HepG2 (cell line): ENCODE measurements around the gene TPRN. TPM values are rescaled to one million over a fixed set of nuclear protein-coding genes. Genes with fewer than 3 reads are reported as not detected.

Source experiments
- ARID2 ChIP-seq: sonication (generic); formaldehyde crosslinking; IDR thresholded peaks from 2 replicates; pipeline ENCODE4 v1.8.1; 2022; ENCODE audit warnings: mild to moderate bottlenecking, missing genetic modification reagents, borderline replicate concordance
- BORCS8-MEF2B ChIP-seq: sonication (generic); formaldehyde crosslinking; IDR thresholded peaks from 2 replicates; pipeline ENCODE4 v1.8.0; 2022; ENCODE audit warnings: mild to moderate bottlenecking, missing genetic modification reagents
- BRCA1 ChIP-seq: sonication (generic); formaldehyde crosslinking; IDR thresholded peaks from 2 replicates; pipeline ENCODE4 v1.4.0; 2020; ENCODE audit warnings: missing genetic modification reagents
- CBFB ChIP-seq: sonication (generic); formaldehyde crosslinking; IDR thresholded peaks from 2 replicates; pipeline ENCODE4 v1.4.0; 2020; ENCODE audit warnings: missing genetic modification reagents
- FLYWCH1 ChIP-seq: sonication (generic); formaldehyde crosslinking; IDR thresholded peaks from 2 replicates; pipeline ENCODE4 v1.8.1; 2023; ENCODE audit warnings: mild to moderate bottlenecking, missing genetic modification reagents
- HNRNPL ChIP-seq: fragments of 200-400 bp; formaldehyde crosslinking; IDR thresholded peaks from 2 replicates; pipeline ENCODE4 v1.6.1; 2017; ENCODE audit warnings: mild to moderate bottlenecking, low read depth, low read length
- KDM4B ChIP-seq: sonication (generic); formaldehyde crosslinking; IDR thresholded peaks from 2 replicates; pipeline ENCODE4 v1.4.0; 2020; ENCODE audit warnings: missing genetic modification reagents
- MED1 ChIP-seq: sonication (generic); formaldehyde crosslinking; IDR thresholded peaks from 2 replicates; pipeline ENCODE4 v1.4.0; 2020; ENCODE audit warnings: missing genetic modification reagents
- PPARG ChIP-seq: conservative IDR thresholded peaks from 2 replicates; pipeline ENCODE4 v1.6.1; 2016; ENCODE audit warnings: missing biosample characterization, missing genetic modification reagents
- PRPF4 ChIP-seq: fragments of 200-400 bp; formaldehyde crosslinking; IDR thresholded peaks from 2 replicates; pipeline ENCODE4 v1.6.1; 2016; ENCODE audit warnings: low read length, low read depth; ENCODE audit not compliant: poor library complexity, severe bottlenecking
- RXRA ChIP-seq: sonication (generic); formaldehyde crosslinking; IDR thresholded peaks from 2 replicates; pipeline ENCODE4 v1.5.1; 2020; ENCODE audit warnings: missing genetic modification reagents
- SCMH1 ChIP-seq: sonication (generic); formaldehyde crosslinking; IDR thresholded peaks from 2 replicates; pipeline ENCODE4 v1.9.0; 2021; ENCODE audit warnings: missing genetic modification reagents, mild to moderate bottlenecking, borderline replicate concordance
- ZEB1 ChIP-seq: IDR thresholded peaks from 2 replicates; pipeline ENCODE4 v1.6.1; 2012; ENCODE audit warnings: mild to moderate bottlenecking, low read depth, inconsistent platforms; ENCODE audit not compliant: insufficient replicate concordance
- ZNF331 ChIP-seq: sonication (generic); formaldehyde crosslinking; IDR thresholded peaks from 2 replicates; pipeline ENCODE4 v1.4.0; 2020; ENCODE audit warnings: missing genetic modification reagents
- ZNF746 ChIP-seq: sonication (generic); formaldehyde crosslinking; IDR thresholded peaks from 2 replicates; pipeline ENCODE4 v1.8.0; 2022; ENCODE audit warnings: mild to moderate bottlenecking, missing genetic modification reagents
- ZNF782 ChIP-seq: sonication (generic); formaldehyde crosslinking; IDR thresholded peaks from 2 replicates; pipeline ENCODE4 v1.4.0; 2020; ENCODE audit warnings: missing genetic modification reagents, mild to moderate bottlenecking, borderline replicate concordance
- ZSCAN30 ChIP-seq: sonication (generic); formaldehyde crosslinking; IDR thresholded peaks from 2 replicates; pipeline ENCODE4 v1.5.0; 2020; ENCODE audit warnings: mild to moderate bottlenecking, missing genetic modification reagents
- polyA plus RNA-seq, 8 experiments: library from polyadenylated mRNA; depleted of rRNA in 3 of 8; stranded (reverse) in 7 of 8; unstranded in 1 of 8; fragments of >200 nt; fragmentation: Illumina TruSeq in 4 of 8; extraction: Trizol in 4 of 8; gene quantifications; 2 replicates each; pipeline versions ENCODE4 v1.2.1 to v1.2.3, GENCODE V29; 2011 to 2016; ENCODE audit warnings: low read depth in 4 of 8, missing spikeins in 1 of 8, mixed read lengths in 1 of 8; ENCODE audit not compliant: insufficient read depth in 1 of 8
- total RNA-seq, 5 experiments: library from RNA; depleted of rRNA; stranded (reverse); fragments of >200 nt; fragmentation: Illumina TruSeq; extraction: Trizol; gene quantifications; 2 replicates each; pipeline ENCODE4 v1.2.3, GENCODE V29; 2016; ENCODE audit warnings: low read depth in 1 of 5
- TF ChIP-seq, protein P1 (sequence below): sonication (generic); formaldehyde crosslinking; IDR thresholded peaks from 2 replicates; pipeline ENCODE4 v1.4.0; 2020; ENCODE audit warnings: mild to moderate bottlenecking, missing genetic modification reagents
- TF ChIP-seq, protein P2 (sequence below): sonication (generic); formaldehyde crosslinking; IDR thresholded peaks from 2 replicates; pipeline ENCODE4 v1.4.0; 2020; ENCODE audit warnings: missing genetic modification reagents
- TF ChIP-seq, protein P3 (sequence below): sonication (generic); formaldehyde crosslinking; IDR thresholded peaks from 2 replicates; pipeline ENCODE4 v1.8.1; 2023; ENCODE audit warnings: mild to moderate bottlenecking, missing genetic modification reagents
- TF ChIP-seq, protein P4 (sequence below): IDR thresholded peaks from 2 replicates; pipeline ENCODE4 v1.6.1; 2012; ENCODE audit warnings: inconsistent platforms
- TF ChIP-seq, protein P5 (sequence below): sonication (generic); formaldehyde crosslinking; IDR thresholded peaks from 2 replicates; pipeline ENCODE4 v1.4.0; 2020; ENCODE audit warnings: mild to moderate bottlenecking, low read depth, missing genetic modification reagents
- TF ChIP-seq, protein P6 (sequence below): sonication (generic); formaldehyde crosslinking; conservative IDR thresholded peaks from 2 replicates; pipeline ENCODE4 v1.4.0; 2020; ENCODE audit warnings: mild to moderate bottlenecking, missing genetic modification reagents, moderate library complexity

Gene TPRN
- total and polyA plus RNA-seq, 2 of the 13 experiments (the other 11 are each of a cell fraction or from before 2014, with no cell fraction given): 10.1 to 19.2 TPM

DNA sequence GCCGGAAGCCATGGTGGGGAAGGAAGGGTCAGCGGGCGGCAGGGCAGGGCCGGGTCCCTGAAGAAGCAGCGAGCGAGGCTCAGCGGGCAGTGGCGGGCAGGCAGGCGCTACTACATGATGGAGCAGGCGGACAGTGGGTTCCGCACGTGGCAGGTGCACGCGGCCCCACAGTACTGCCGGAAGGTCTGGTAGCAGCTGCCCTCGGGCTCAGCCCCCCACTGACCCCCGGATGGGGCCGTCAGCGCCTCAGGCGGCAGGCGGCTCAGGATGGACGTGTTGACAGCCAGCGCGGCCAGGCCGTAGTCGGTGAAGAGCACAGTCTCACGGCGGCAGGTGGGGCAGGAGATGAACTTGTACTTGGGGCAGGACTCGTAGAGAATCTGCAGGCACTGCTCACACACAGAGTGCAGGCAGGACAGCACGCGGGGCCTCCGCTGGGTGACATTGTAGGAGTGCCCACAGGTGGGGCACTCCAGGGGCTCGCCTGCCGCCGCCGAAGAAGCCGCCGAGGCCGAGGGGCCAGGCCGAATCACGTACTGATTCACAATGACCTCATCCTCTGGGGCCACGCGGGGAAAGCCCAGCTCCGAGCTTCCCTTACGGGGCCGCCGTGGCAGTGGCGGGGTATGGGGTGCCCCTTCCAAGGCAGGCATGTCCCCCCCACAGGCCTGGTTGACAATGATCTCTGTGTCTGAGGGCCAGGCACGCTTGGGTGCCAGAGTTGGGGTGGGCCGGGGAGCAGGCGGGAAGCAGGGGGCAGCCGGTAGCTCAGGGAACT lies 20.0 kb upstream of the TPRN start (continued):
- TF ChIP-seq, protein P1, sequence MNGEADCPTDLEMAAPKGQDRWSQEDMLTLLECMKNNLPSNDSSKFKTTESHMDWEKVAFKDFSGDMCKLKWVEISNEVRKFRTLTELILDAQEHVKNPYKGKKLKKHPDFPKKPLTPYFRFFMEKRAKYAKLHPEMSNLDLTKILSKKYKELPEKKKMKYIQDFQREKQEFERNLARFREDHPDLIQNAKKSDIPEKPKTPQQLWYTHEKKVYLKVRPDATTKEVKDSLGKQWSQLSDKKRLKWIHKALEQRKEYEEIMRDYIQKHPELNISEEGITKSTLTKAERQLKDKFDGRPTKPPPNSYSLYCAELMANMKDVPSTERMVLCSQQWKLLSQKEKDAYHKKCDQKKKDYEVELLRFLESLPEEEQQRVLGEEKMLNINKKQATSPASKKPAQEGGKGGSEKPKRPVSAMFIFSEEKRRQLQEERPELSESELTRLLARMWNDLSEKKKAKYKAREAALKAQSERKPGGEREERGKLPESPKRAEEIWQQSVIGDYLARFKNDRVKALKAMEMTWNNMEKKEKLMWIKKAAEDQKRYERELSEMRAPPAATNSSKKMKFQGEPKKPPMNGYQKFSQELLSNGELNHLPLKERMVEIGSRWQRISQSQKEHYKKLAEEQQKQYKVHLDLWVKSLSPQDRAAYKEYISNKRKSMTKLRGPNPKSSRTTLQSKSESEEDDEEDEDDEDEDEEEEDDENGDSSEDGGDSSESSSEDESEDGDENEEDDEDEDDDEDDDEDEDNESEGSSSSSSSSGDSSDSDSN: no peak
- TF ChIP-seq CBFB (CRISPR knock-in tag) (no peak), ZNF331 (CRISPR knock-in tag) (no peak), ZEB1 (no peak), ARID2 (CRISPR knock-in tag) (no peak), BRCA1 (no peak), RXRA (CRISPR knock-in tag) (0 out of 2 replicates have a peak, but pooled peaks have one; percentile 23), BORCS8-MEF2B (CRISPR knock-in tag) (no peak), ZSCAN30 (CRISPR knock-in tag) (no peak), PRPF4 (peak; percentile 25), SCMH1 (no peak), MED1 (CRISPR knock-in tag) (no peak), HNRNPL (0 out of 2 replicates have a peak, but pooled peaks have one; percentile 31), PPARG (CRISPR knock-in tag) (no peak), FLYWCH1 (CRISPR knock-in tag) (no peak), ZNF746 (CRISPR knock-in tag) (no peak), ZNF782 (CRISPR knock-in tag) (no peak), KDM4B (CRISPR knock-in tag) (no peak)
- TF ChIP-seq, protein P2, sequence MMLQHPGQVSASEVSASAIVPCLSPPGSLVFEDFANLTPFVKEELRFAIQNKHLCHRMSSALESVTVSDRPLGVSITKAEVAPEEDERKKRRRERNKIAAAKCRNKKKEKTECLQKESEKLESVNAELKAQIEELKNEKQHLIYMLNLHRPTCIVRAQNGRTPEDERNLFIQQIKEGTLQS: no peak
- TF ChIP-seq, protein P3, sequence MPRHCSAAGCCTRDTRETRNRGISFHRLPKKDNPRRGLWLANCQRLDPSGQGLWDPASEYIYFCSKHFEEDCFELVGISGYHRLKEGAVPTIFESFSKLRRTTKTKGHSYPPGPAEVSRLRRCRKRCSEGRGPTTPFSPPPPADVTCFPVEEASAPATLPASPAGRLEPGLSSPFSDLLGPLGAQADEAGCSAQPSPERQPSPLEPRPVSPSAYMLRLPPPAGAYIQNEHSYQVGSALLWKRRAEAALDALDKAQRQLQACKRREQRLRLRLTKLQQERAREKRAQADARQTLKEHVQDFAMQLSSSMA (CRISPR knock-in tag): no peak
- TF ChIP-seq, protein P4, sequence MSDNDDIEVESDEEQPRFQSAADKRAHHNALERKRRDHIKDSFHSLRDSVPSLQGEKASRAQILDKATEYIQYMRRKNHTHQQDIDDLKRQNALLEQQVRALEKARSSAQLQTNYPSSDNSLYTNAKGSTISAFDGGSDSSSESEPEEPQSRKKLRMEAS: no peak
- TF ChIP-seq, protein P5, sequence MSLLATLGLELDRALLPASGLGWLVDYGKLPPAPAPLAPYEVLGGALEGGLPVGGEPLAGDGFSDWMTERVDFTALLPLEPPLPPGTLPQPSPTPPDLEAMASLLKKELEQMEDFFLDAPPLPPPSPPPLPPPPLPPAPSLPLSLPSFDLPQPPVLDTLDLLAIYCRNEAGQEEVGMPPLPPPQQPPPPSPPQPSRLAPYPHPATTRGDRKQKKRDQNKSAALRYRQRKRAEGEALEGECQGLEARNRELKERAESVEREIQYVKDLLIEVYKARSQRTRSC (CRISPR knock-in tag): no peak
- TF ChIP-seq, protein P6, sequence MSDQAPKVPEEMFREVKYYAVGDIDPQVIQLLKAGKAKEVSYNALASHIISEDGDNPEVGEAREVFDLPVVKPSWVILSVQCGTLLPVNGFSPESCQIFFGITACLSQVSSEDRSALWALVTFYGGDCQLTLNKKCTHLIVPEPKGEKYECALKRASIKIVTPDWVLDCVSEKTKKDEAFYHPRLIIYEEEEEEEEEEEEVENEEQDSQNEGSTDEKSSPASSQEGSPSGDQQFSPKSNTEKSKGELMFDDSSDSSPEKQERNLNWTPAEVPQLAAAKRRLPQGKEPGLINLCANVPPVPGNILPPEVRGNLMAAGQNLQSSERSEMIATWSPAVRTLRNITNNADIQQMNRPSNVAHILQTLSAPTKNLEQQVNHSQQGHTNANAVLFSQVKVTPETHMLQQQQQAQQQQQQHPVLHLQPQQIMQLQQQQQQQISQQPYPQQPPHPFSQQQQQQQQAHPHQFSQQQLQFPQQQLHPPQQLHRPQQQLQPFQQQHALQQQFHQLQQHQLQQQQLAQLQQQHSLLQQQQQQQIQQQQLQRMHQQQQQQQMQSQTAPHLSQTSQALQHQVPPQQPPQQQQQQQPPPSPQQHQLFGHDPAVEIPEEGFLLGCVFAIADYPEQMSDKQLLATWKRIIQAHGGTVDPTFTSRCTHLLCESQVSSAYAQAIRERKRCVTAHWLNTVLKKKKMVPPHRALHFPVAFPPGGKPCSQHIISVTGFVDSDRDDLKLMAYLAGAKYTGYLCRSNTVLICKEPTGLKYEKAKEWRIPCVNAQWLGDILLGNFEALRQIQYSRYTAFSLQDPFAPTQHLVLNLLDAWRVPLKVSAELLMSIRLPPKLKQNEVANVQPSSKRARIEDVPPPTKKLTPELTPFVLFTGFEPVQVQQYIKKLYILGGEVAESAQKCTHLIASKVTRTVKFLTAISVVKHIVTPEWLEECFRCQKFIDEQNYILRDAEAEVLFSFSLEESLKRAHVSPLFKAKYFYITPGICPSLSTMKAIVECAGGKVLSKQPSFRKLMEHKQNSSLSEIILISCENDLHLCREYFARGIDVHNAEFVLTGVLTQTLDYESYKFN (CRISPR knock-in tag): no peak
